ENCODE data around the gene MYORG.

DNA sequence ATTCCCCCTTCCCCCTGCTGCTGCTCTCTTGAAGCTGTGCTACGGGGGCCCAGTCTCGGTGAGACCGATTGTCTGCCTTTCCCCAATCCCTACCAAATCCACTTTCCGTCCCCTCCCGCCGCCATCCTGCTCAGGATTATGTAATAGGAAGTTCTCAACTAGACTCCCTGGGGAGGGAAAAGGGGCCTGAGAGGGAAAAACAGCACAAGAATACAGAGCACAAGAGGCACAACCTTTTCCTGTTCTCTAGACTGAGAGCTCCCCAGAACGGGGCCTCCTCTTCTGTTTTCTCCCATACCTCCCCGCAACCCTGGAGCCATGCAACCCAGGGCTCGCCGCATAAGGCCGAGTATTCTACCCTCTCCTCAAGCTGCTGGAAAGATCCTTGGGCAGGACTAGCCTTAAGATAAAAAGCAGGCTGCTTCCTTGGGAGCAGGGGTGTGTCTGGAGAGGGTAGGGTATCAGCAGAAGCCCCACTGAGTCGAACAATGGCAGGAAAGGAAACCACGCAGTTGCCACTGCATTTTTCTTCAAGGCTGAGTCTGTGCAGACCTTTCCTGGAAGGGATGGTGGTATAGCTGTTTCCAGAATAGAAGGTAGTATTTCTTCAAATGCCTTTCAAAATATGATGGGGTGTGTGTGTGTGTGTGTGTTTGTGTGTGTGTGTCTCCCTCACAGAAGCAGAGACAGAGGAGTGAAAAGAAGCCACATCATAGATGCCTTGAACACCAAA is 12.9 kb downstream of the MYORG start:
- TF ChIP-seq POLR2A (IDR thresholded peaks at IDR 0.05): no peak
- TF ChIP-seq, protein P1, sequence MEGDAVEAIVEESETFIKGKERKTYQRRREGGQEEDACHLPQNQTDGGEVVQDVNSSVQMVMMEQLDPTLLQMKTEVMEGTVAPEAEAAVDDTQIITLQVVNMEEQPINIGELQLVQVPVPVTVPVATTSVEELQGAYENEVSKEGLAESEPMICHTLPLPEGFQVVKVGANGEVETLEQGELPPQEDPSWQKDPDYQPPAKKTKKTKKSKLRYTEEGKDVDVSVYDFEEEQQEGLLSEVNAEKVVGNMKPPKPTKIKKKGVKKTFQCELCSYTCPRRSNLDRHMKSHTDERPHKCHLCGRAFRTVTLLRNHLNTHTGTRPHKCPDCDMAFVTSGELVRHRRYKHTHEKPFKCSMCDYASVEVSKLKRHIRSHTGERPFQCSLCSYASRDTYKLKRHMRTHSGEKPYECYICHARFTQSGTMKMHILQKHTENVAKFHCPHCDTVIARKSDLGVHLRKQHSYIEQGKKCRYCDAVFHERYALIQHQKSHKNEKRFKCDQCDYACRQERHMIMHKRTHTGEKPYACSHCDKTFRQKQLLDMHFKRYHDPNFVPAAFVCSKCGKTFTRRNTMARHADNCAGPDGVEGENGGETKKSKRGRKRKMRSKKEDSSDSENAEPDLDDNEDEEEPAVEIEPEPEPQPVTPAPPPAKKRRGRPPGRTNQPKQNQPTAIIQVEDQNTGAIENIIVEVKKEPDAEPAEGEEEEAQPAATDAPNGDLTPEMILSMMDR (IDR thresholded peaks at IDR 0.05): no peak

All from breast epithelium (tissue), 3 donors.